Activated naive CD8-positive, alpha-beta T cell (primary cell): Measurements from ENCODE around the gene CDC42SE2.
A peak's percentile ranks its signal among the peaks of the same experiment; 100 is the strongest.
"Not testable (repeated sequence)": the region's sequence is repeated elsewhere in the genome, so short reads cannot be mapped to it uniquely, and the experiment has no call there.

ENCODE experiments used
- H3K27ac Mint-ChIP-seq: one replicate; pipeline ENCODE4 v1.8.0; 2021; ENCODE audit warnings: mixed read lengths
- H3K27me3 Mint-ChIP-seq: one replicate; pipeline ENCODE4 v1.8.0; 2021; ENCODE audit warnings: mixed read lengths
- H3K36me3 Mint-ChIP-seq: one replicate; pipeline ENCODE4 v1.8.0; 2021; ENCODE audit warnings: mixed read lengths
- H3K4me1 Mint-ChIP-seq: one replicate; pipeline ENCODE4 v1.8.0; 2021; ENCODE audit warnings: low read depth, mixed read lengths
- H3K4me3 Mint-ChIP-seq: one replicate; pipeline ENCODE4 v1.8.0; 2021; ENCODE audit warnings: mild to moderate bottlenecking, mixed read lengths
- H3K9me3 Mint-ChIP-seq: one replicate; pipeline ENCODE4 v1.8.0; 2021; ENCODE audit warnings: low read depth, mixed read lengths

CDC42SE2 gene

DNA sequence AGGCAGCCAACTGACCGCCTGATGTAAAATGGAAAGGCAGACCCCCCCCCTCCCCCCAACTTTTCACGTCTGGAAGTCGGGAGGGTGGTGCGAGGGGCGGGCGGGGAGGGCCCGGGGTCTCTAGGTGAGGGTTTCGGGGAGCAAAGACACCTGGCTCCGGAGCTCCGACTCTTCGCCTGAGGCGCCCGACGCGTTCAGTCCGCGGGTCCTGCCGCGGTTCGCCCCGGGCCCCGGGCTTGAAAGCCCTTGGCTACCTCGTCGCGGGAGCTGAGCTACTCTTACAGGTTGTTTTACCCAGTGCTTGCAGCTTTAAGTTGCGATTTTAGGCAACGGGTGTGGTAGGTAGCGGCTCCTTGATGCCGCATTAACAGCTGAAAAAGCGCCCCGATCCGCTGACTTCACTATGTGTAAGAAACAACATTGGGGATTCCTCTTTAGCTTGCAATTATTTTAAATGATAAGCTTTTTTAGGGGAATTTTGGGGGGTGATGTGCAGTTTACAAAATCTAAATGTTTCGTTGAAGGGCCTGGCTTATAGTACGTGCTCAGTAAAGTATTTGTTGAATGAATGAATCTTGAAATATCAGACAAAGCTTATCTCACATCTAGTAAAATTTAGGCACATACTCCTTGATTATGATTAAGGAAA lies 722 bp downstream of the CDC42SE2 start:
- peaks cover 55% of the 10 kb centered on the region for H3K4me1 Mint-ChIP-seq
- peak overlapping the region; percentile 87 for H3K4me3 Mint-ChIP-seq
- H3K27ac Mint-ChIP-seq: peak overlapping the region; percentile 94
- no peaks in the 10 kb centered on the region for H3K9me3 Mint-ChIP-seq
- H3K36me3 Mint-ChIP-seq: no peaks in the 10 kb centered on the region
- no peaks in the 10 kb centered on the region for H3K27me3 Mint-ChIP-seq

DNA sequence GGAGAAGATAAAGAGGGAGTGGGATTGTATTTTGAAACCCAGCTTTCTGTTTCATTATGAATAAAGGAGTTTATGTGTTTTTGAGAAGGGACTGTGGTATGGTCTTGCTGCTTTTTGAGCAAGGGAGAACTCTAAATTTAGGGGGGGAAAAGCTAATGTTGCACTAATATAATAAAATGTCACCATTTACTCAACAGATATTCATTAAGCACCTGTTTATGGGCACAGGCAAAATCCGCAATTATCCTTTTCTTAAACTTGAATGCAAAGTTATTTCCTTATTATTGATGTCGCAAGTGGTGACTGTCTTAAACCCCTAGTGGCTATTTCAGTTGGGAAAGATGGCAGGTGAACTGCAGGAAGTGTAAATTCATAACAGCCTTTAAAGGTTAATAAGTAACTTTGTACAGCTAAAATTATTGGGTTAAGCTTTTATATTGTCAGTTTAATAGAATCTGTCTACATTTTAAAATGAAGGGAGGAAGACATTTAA lies 1.5 kb downstream of the CDC42SE2 start:
- peak overlapping the region; percentile 87 for H3K4me3 Mint-ChIP-seq
- H3K27me3 Mint-ChIP-seq: no peaks in the 10 kb centered on the region
- no peaks in the 10 kb centered on the region for H3K9me3 Mint-ChIP-seq
- peak overlapping the region; percentile 94 for H3K27ac Mint-ChIP-seq
- no peaks in the 10 kb centered on the region for H3K36me3 Mint-ChIP-seq
- H3K4me1 Mint-ChIP-seq: peaks cover 54% of the 10 kb centered on the region

DNA sequence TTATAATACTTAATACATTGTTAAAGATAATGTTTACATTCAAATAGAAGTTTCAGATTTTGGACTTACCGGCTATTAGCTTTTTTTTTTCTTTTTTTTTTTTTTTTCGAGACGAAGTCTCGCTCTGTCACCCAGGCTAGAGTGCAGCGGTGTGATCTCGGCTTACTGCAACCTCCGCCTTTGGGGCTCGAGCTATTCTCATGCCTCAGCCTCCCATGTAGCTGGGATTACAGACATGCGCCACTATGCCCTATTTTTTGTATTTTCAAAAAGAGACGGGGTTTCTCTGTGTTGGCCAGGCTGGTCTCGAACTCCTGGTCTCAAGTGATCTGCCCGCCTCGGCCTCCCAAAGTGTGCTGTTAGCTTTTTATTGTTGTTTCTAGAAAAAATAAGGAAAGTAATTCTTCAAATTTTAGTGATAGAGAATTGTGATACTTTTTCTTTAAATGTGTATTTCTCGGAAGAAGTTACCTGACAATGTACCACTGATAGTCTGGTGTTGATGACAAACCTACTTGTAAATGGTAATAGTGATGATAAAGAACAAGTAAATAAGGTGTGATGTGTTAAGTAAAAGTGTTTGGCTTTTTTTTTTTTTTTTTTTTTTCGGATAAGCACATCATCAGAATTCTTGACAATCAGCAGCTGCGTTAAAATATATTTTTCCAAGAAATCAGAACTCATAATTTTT lies 2.7 kb downstream of the CDC42SE2 start:
- H3K36me3 Mint-ChIP-seq: no peaks in the 10 kb centered on the region
- H3K4me1 Mint-ChIP-seq: peaks cover 59% of the 10 kb centered on the region

DNA sequence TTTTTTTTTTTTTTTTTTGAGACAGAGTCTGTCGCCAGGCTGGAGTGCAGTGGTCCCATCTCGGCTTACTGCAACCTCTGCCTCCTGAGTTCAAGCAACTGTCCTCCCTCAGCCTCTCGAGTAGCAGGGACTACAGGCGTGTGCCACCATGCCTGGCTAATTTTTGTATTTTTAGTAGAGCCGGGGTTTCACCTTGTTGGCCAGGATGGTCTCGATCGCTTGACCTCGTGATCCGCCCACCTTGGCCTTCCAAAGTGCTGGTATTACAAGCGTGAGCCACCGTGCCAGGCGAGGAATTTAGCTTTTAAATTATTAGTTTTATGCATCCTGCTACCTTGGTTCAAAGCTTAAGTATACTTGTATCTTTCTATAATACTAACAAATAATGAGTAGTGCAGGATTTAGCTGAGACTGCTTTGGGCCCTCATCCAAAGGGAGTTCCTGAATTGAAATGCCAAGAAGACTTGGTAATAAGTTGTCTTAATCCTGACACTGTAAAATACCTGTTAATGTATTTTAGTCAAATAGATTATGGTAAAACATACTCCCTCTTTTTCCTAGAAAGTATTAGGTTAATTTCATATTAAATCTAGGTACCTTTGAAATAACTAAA lies 5.0 kb downstream of the CDC42SE2 start:
- Mint-ChIP-seq H3K36me3 (peaks cover 5% of the 10 kb centered on the region), H3K4me1 (peaks cover 58% of the 10 kb centered on the region), H3K9me3 (no peaks in the 10 kb centered on the region), H3K27ac (peak overlapping the region; percentile 99), H3K27me3 (no peaks in the 10 kb centered on the region), H3K4me3 (peak overlapping the region; percentile 92)

More for the DNA sequence above, 2.7 kb downstream of the CDC42SE2 start:
- peak overlapping the region; percentile 87 for H3K4me3 Mint-ChIP-seq
- H3K27ac Mint-ChIP-seq: peak overlapping the region; percentile 99
- no peaks in the 10 kb centered on the region for H3K9me3 Mint-ChIP-seq
- H3K27me3 Mint-ChIP-seq: no peaks in the 10 kb centered on the region

DNA sequence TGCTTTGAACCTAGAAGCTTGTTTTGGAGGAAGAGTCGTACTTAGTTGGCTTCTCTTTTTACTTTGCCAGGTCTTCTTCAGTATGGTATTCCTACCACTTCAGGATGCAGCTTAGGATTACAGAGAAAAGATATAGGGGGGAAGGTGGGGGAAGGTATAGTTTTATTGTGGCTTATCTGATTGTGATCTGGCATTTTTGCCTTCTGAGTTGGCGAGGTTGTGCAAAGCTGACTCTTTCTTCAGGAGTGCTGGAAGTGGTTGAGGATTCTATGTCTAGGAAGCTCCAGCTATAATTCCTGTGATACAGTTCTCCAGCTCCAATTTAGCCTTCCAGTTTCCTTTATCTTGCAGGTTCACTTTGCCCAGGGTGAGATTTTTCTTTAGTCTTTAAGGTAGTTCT lies 7.0 kb downstream of the CDC42SE2 start:
- H3K9me3 Mint-ChIP-seq: no peaks in the 10 kb centered on the region
- H3K27me3 Mint-ChIP-seq: no peaks in the 10 kb centered on the region
- H3K36me3 Mint-ChIP-seq: peaks cover 8% of the 10 kb centered on the region
- H3K4me3 Mint-ChIP-seq: peak overlapping the region; percentile 92
- H3K27ac Mint-ChIP-seq: peak overlapping the region; percentile 99
- peaks cover 74% of the 10 kb centered on the region for H3K4me1 Mint-ChIP-seq

DNA sequence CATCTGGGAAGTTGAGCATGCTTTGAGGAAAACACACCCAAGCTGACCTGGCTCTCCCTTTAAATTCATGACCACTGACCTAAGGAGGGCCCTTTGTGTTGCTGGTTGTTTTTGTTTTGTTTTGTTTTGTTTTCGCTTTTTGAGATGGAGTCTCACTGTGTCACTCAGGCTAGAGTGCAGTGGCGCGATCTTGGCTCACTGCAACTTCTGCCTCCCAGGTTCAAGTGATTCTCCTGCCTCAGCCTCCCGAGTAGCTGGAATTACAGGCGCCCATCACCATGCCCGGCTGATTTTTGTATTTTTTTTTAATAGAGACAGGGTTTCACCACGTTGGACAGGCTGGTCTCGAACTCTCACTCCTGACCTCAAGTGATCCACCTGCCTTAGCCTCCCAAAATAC lies 8.0 kb downstream of the CDC42SE2 start:
- Mint-ChIP-seq H3K4me3 (peak overlapping the region; percentile 92), H3K4me1 (peaks cover 78% of the 10 kb centered on the region), H3K27ac (peak overlapping the region; percentile 99)
- H3K9me3 Mint-ChIP-seq, H3K27me3 Mint-ChIP-seq, H3K36me3 Mint-ChIP-seq: not testable (repeated sequence)

DNA sequence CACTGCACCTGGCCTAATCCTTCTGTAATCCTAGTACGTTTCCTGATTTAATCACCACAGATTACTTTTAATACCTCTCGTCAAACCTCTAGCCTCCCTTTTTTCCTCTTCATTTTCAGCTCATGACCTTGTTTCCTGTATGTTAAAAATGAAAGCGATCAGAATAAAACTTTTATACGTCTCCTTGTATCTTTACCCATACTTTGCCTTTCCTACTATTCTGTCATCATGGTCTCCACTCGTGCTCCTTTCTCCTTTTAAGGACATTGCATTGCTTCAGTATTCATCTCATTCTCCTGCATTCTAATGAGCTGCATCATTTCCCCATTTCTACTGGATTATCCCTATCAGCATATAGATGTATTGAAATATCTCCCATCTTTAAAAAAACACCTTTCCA lies 8.5 kb downstream of the CDC42SE2 start:
- peak overlapping the region; percentile 92 for H3K4me3 Mint-ChIP-seq
- H3K27ac Mint-ChIP-seq: peak overlapping the region; percentile 99
- H3K9me3 Mint-ChIP-seq: no peaks in the 10 kb centered on the region
- H3K36me3 Mint-ChIP-seq: peaks cover 8% of the 10 kb centered on the region
- peaks cover 80% of the 10 kb centered on the region for H3K4me1 Mint-ChIP-seq
- H3K27me3 Mint-ChIP-seq: no peaks in the 10 kb centered on the region

DNA sequence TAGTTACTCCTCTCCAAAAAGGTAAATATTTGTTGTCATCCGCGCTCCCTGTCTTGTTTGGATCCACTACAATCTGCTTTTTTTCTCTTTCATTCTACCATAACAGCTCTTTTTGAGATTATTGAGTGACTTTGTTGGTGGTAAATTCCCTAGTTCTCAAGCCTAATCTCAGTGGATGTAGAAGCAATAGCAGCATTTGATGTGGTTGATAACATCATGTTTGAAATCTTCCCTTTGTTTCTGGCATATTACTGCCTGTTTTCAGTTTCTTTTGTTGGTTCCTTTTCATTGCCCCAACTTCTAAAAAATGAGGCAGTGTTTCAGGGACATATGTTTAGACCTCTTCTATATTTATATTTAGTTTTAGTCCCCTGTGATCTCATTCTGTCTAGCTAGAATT lies 8.9 kb downstream of the CDC42SE2 start:
- Mint-ChIP-seq H3K9me3 (no peaks in the 10 kb centered on the region), H3K27ac (peak overlapping the region; percentile 99), H3K36me3 (peaks cover 8% of the 10 kb centered on the region), H3K27me3 (no peaks in the 10 kb centered on the region), H3K4me1 (peaks cover 82% of the 10 kb centered on the region), H3K4me3 (peak overlapping the region; percentile 92)

DNA sequence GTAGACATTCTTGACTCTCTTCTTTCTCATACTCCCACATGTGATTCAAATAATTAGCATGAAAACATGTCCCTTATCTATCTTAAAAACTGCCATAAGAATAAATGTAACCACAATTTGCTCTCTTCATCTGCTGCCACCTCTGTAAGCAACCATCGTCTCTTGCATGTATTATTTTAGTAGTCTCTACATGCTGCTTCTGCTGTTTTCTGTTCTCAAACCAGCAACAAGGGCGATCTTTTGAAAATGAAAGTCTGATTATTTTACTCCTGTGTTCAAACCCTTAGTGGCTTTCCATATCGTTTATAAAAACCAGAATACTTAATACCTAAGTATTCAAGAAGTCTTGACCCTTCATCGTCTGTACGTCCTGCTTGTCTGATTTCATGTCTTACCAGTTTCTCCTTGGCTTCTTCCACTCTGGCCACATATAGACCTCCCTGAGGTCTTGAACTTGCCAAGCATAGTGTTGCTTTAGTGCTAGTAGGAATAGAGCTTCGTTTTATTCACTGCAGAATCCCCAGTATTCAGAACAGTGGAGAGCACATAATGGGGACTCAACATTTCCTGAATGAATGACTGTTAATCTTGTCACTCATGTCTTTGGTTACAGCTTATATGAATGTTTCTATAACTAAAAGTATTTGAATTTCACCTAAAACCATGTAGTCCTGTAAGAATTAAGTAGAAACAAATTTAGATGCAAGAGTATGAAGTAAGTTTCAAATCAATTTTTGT lies 10.6 kb downstream of the CDC42SE2 start:
- no peaks in the 10 kb centered on the region for H3K9me3 Mint-ChIP-seq
- H3K27ac Mint-ChIP-seq: peak overlapping the region; percentile 95
- H3K4me1 Mint-ChIP-seq: peaks cover 84% of the 10 kb centered on the region
- H3K4me3 Mint-ChIP-seq: peak overlapping the region; percentile 83
- H3K36me3 Mint-ChIP-seq: peaks cover 10% of the 10 kb centered on the region
- H3K27me3 Mint-ChIP-seq: no peaks in the 10 kb centered on the region

DNA sequence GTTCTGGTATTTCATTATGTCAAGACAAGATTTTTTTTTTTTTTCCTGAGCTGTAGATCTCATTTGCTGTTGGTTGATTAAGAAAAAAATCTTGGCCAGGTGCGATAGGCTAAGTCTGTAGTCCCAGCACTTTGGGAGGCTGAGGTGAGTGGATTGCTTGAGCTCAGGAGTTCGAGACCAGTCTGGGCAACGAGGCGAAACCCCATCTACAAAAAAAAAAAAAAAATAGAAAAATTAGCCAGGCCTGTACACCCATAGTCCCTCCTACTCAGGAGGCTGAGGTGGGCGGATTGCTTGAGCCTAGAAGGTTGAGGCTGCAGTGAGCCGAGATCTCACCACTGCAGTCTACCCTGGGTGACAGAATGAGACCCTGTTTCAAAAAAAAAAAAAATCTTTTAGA lies 12.2 kb downstream of the CDC42SE2 start:
- peak overlapping the region; percentile 95 for H3K27ac Mint-ChIP-seq
- H3K4me3 Mint-ChIP-seq: peak overlapping the region; percentile 83
- peaks cover 11% of the 10 kb centered on the region for H3K36me3 Mint-ChIP-seq
- H3K27me3 Mint-ChIP-seq: no peaks in the 10 kb centered on the region
- H3K4me1 Mint-ChIP-seq: peaks cover 86% of the 10 kb centered on the region
- H3K9me3 Mint-ChIP-seq: no peaks in the 10 kb centered on the region

DNA sequence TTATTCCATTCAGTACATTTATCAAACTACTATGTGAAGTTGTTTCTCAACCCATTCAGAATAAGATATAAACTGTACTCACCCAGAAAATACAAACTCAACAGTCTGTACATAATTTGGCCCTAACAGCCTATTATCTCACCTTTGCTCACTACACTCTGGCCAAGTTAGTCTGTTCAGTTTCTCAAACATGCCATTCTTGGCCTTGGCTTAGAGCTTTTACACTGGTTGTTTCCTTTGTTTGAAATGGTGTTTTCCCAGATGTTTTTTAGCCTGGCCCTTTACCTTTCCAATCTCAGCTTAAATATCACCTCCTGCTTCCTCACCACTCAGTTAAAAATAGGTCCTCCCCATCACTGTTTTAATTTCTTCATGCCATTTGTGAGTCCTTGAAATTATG lies 13.6 kb downstream of the CDC42SE2 start:
- Mint-ChIP-seq H3K4me3 (peak overlapping the region; percentile 53), H3K9me3 (no peaks in the 10 kb centered on the region), H3K36me3 (peaks cover 7% of the 10 kb centered on the region), H3K27ac (peak overlapping the region; percentile 91), H3K27me3 (no peaks in the 10 kb centered on the region), H3K4me1 (peaks cover 86% of the 10 kb centered on the region)

DNA sequence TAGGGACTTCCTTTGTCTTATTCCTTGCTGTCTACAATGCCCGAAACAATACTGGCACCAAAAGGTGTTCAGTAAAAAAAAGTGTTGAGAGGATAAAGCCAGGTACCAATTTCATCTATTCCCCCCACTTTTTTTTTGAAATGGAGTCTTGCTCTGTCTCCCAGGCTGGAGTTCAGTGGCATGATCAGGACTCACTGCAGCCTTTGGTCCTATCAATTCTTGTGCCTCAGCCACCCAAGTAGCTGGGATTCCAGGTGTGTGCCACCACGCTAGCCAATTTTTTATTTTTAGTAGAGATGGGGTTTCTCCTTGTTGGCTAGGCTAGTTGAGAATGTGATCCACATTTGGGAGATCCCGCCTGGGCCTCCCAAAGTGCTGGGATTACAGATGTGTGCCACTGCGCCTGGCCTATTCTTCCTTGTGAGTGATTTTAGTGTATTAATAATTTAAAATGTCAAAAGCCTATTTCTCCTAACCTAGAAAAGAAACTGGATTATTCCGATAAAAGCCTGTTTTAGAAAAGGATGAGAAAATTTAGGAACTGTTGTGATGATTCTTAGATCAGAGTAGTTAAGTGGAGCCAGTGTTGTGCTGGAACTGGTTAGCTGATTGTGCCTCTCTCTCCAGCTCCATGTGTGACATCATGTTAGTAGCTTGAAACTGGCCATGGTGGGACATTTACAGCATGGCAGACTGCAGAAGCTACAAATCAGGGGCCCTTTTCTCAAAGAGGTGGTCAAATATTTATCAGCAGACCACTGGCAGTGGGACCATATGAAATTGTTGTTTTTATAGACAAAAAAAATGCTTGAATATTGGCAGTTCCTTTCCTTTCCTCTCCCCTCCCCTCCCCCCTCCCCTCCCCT lies 14.3 kb downstream of the CDC42SE2 start:
- Mint-ChIP-seq H3K27me3 (no peaks in the 10 kb centered on the region), H3K4me3 (peak overlapping the region; percentile 53), H3K9me3 (no peaks in the 10 kb centered on the region), H3K27ac (peak overlapping the region; percentile 91), H3K36me3 (peaks cover 7% of the 10 kb centered on the region), H3K4me1 (peaks cover 88% of the 10 kb centered on the region)

DNA sequence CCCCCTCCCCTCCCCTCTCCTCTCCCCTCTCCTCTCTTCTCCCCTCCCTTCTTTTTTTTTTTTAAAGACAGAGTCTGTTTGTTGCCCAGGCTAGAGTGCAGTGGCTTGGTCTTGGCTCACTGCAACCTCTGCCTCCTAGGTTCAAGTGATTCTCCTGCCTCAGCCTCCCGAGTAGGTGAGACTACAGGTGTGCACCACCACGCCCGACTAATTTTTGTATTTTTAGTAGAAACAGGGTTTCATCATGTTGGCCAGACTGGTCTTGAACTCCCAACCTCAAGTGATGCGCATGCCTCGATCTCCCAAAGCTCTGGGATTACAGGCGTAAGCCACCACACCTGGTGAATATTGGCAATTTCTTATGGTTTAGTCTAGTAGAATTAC lies 14.9 kb downstream of the CDC42SE2 start:
- Mint-ChIP-seq H3K27ac (peak overlapping the region; percentile 95), H3K4me1 (peaks cover 93% of the 10 kb centered on the region), H3K4me3 (peak overlapping the region; percentile 61)
- H3K27me3 Mint-ChIP-seq, H3K9me3 Mint-ChIP-seq, H3K36me3 Mint-ChIP-seq: not testable (repeated sequence)

DNA sequence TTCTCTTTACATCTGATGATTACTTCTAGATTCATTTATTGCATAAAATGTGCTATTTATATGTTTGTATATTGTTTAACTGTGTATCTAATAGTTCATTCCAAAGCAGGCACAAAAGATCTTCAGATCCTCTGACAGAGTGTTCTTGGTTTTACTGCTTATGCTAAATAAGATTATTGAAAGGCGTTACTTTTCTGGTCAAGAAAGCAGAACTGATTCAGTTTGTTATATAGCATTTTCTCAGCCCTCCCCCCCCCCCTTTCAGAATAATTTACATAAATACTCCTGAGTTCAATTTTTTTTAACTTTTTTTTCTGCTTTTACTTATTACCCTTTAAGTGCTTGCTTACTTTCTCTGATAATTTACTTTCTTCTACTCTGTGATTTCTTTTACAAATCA lies 15.4 kb downstream of the CDC42SE2 start:
- peaks cover 7% of the 10 kb centered on the region for H3K36me3 Mint-ChIP-seq
- H3K27ac Mint-ChIP-seq: peak overlapping the region; percentile 95
- peaks cover 92% of the 10 kb centered on the region for H3K4me1 Mint-ChIP-seq
- H3K9me3 Mint-ChIP-seq: no peaks in the 10 kb centered on the region
- peak overlapping the region; percentile 84 for H3K4me3 Mint-ChIP-seq
- no peaks in the 10 kb centered on the region for H3K27me3 Mint-ChIP-seq
